ENCODE results near the gene MYNN. TPM values are rescaled to one million over a fixed set of nuclear protein-coding genes. Genes with fewer than 3 reads are reported as not detected.

MYNN gene
- total RNA-seq, 1 experiment from 2014 or later: 23.8 TPM

- DNase-seq (ENCODE audit: low read depth): no peak
Observed at GRCh38 chr3:169777822-169778221, 4.6 kb downstream of the MYNN start.

- DNase-seq (ENCODE audit: low read depth): no peak
Observed at GRCh38 chr3:169780742-169781141, 7.5 kb downstream of the MYNN start.

GRCh38 chr3:169781209-169781855 is 8.1 kb downstream of the MYNN start:
- no peak for DNase-seq (ENCODE audit: low read depth)

GRCh38 chr3:169787120-169787519 is 13.9 kb downstream of the MYNN start:
- DNase-seq (ENCODE audit: low read depth): no peak

- DNase-seq (ENCODE audit: low read depth): no peak
Observed at GRCh38 chr3:169787791-169788190, 14.6 kb downstream of the MYNN start.

- no peak for DNase-seq (ENCODE audit: low read depth)
Observed at GRCh38 chr3:169790219-169790618, 17.0 kb downstream of the MYNN start.

GRCh38 chr3:169790687-169791429 is 17.7 kb downstream of the MYNN start:
- no peak for DNase-seq (ENCODE audit: low read depth)

GRCh38 chr3:169792359-169792758 is 19.2 kb downstream of the MYNN start:
- DNase-seq (ENCODE audit: low read depth): no peak

GRCh38 chr3:169804681-169805080 is 31.5 kb downstream of the MYNN start:
- no peak for DNase-seq (ENCODE audit: low read depth)

- DNase-seq (ENCODE audit: low read depth): no peak
Observed at GRCh38 chr3:169809230-169809795, 36.1 kb downstream of the MYNN start.

GRCh38 chr3:169811631-169812331 is 38.6 kb downstream of the MYNN start:
- peak; percentile 78 for DNase-seq (ENCODE audit: low read depth)

- peak; percentile 76 for DNase-seq (ENCODE audit: low read depth)
Observed at GRCh38 chr3:169812332-169813235, 39.4 kb downstream of the MYNN start, which contains the start of the genes LRRC34 and LRRIQ4. LRRC34 (minus strand) TSS chr3:169812904; CDS start chr3:169812548, 356 bp downstream. LRRIQ4 (plus strand) TSS chr3:169812870; CDS start chr3:169821922, 9,052 bp downstream.

- peak; percentile 4 for DNase-seq (ENCODE audit: low read depth)
Observed at GRCh38 chr3:169813278-169813677, 40.1 kb downstream of the MYNN start.

- DNase-seq (ENCODE audit: low read depth): peak; percentile 49
Observed at GRCh38 chr3:169813757-169814517, 40.7 kb downstream of the MYNN start.

- no peak for DNase-seq (ENCODE audit: low read depth)
Observed at GRCh38 chr3:169815590-169816150, 42.5 kb downstream of the MYNN start.

- DNase-seq (ENCODE audit: low read depth): no peak
Observed at GRCh38 chr3:169818316-169818715, 45.1 kb downstream of the MYNN start.

- no peak for DNase-seq (ENCODE audit: low read depth)
Observed at GRCh38 chr3:169822091-169822490, 48.9 kb downstream of the MYNN start.

- no peak for DNase-seq (ENCODE audit: low read depth)
Observed at GRCh38 chr3:169822540-169822939, 49.3 kb downstream of the MYNN start.

GRCh38 chr3:169822983-169823382 is 49.8 kb downstream of the MYNN start:
- no peak for DNase-seq (ENCODE audit: low read depth)

- no peak for DNase-seq (ENCODE audit: low read depth)
Observed at GRCh38 chr3:169825316-169825715, 52.1 kb downstream of the MYNN start.

Measured in RPMI7951 (cell line).